Erythroblast (primary cell): ENCODE data around the gene HTR2C.

Source experiments
- GATA1 ChIP-seq: IDR thresholded peaks from 2 replicates; pipeline ENCODE4 v1.6.1; 2011; ENCODE audit warnings: low read depth, mild to moderate bottlenecking, control low read depth, low read length, moderate library complexity
- POLR2A ChIP-seq: IDR thresholded peaks from 2 replicates; pipeline ENCODE4 v1.6.1; 2011; ENCODE audit warnings: mild to moderate bottlenecking, low read length

DNA sequence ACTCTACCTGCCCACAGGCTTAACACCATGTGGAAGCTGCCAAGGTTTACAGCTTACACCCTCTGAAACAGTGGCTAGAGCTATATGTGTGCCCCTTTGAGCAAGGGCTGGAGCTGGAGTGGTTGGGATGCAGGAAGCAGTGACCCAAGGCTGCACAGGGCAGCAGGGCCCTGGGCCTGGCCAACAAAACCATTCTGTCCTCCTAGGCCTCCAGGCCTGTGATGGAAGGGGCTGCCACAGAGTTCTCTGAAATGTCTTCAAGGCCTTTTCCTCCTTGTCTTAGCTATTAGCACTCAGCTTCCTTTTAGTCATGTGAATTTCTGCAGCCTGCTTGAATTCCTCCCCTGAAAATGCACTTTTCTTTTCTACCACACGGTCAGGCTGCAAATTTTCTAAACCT, 348.7 kb downstream of the HTR2C start:
- TF ChIP-seq POLR2A: no peak
- TF ChIP-seq GATA1: no peak
